IPS-11a (cell line): ENCODE measurements around the gene PTPN14.

Experiments
- H3K4me3 ChIP-seq: one replicate; pipeline ENCODE4 v1.5.1; 2013; ENCODE audit warnings: low read depth, low read length, control low read depth

The PTPN14 gene

DNA sequence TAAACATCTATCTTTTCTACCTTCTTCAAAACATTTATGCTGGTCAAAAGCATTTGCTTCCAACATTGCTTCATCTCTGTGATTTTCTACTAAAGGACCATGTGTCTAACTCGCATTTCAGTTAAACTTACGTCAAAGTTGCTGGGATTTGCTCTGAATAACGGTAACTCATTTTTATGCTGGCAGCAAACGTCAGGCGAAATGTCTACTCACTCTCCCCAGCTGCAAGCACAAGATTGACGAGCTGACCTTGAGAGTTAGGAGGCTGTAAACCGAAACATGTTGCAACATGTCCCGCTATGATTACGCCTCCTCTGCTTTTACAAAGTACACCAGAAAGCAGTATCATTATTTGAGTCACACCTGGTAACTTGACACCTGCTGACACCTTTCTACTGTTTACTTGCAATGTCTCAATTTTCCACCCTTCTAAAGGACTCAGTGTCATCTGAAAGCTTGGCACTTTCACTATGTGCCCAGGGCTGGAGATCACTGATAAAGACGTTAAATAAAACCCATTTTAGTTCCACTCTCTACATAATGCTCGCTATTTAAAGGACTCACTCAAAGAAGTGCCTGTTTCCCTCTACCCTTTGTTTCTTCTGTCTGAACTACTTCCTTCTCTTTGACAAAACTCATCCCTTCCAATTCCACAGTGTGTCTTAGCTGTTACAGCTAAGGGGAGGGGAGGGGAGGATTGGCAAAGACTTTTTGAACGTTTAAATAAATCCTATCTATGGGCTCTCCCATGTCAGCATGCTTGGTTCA lies 111.9 kb downstream of the PTPN14 start:
- H3K4me3 ChIP-seq, result no peak overlapping the region

DNA sequence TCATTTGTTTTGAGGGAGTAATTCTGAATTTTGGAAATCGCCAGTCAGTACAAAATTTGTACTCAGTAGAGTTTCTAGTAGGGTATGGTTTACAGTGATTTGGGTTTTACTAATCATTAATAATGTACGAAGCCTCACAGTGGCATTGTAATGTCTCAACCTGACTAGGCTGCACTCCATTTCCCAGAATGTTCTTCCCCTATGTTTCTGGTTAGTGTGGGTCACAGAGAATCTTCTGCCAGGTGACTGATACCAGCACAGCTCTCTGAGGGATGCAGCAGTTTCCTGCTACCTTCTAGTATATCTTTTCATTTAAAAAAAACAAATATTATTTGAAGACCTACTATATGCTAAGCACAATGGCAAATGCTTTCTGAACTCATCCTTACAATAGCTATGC lies 112.9 kb downstream of the PTPN14 start:
- H3K4me3 ChIP-seq, result no peak overlapping the region

DNA sequence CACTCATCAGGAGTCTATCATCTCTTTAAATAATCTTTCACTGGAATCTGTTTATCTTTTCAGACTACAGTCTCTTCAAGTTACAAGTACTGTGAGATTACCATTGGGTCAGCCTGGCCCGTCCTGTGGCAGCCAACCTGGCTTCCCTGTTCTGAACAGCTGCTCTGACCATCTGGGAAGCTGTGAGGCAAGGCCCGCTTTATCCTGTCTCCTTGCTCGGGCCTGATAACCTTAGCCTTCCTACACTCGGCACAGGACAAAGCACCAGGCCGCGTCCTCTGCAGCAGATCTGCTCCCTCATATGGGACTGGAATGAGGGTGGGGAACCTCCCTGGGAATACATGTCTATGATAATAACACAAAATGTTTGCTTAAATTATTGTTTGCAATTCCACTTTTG lies 113.3 kb downstream of the PTPN14 start:
- H3K4me3 ChIP-seq, result no peak overlapping the region

DNA sequence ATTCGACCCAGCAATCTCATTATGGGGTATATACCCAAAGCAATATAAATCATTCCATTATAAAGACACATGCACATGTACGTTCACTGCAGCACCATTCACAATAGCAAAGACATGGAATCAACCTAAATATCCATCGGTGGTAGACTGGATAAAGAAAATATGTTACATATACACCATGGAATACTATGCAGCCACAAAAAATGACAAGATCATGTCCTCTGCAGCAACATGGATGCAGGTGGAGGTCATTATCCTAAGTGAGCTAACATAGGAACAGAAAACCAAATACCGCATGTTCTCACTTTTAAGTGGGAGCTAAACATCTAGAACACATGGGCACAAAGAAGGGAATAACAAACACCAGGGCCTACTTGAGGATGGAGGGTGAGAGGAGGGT lies 115.5 kb downstream of the PTPN14 start:
- H3K4me3 ChIP-seq, result no peak overlapping the region

DNA sequence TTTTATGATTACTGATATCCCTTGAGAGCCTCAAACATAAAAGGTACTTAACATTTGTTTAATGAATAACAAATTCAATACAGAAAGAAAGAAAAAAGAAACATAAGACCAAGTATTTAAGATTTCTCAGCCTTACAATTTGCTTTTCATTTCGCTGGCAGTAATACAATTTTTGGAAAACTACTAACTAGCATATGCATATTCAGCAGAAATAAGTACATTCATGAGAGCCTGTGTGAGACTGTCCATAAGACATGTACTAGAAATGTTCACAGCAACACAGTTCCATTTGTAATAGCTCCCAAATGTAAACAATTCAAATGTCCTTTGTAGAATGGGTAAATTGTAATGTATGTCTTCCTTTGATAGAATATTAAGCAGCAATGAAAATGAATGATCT lies 119.2 kb downstream of the PTPN14 start:
- no peak overlapping the region for H3K4me3 ChIP-seq

DNA sequence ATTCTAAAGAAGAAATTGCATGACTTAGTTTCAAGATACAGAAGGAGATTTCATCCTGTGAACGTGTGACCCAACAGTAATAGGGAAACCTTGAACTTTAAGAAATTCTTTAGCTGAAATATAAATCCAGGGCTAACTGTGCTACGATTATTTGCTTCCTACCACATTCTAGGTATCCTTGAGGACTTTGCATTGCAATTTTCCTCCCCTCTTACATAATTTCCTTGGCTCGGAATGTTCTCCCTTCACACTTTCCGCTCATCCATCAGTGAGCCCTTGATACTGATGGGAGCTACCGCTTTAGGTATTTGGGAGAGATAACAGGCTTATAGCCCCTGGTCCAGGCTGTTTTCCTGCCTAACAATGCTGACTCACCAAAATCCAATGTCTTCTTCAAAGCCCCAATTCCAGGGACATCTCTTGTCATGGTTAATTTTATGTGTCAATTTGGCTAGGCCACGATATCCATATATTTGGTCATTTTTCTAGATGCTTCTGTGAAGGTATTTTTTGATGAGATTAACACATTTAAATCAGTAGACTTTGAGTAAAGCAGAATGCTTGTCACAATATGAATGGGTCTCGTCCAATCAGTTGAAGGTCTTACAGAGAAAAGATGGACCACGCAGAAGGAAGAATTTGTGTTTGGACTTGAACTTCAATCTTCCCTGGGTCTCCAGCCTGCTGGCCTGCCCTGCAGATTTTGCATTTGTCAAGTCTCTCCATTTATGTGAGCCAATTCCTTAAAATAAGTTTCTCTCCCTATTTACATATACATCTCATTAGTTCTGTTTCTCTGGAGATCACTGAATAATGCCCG lies 121.2 kb downstream of the PTPN14 start:
- H3K4me3 ChIP-seq, result no peak overlapping the region

DNA sequence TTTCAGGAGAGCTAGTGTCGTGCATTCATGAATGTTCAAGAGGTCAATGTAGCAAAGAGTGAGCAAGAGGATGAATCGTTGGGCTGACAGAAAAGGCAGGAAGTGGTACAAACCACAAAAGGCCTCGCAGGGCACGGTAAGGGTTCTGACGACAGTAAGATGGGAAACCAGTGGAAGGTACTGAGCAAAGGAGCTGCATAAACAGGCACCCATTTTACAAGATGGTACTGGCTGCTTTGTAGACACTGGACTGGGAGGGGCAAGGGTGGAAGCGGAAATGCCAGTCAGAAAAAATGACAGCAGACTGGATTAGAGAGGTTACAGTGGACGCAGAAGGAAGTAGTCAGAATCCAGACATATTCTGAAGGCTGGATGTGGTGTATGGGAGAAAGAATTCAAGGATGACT lies 123.5 kb downstream of the PTPN14 start:
- no peak overlapping the region for H3K4me3 ChIP-seq

DNA sequence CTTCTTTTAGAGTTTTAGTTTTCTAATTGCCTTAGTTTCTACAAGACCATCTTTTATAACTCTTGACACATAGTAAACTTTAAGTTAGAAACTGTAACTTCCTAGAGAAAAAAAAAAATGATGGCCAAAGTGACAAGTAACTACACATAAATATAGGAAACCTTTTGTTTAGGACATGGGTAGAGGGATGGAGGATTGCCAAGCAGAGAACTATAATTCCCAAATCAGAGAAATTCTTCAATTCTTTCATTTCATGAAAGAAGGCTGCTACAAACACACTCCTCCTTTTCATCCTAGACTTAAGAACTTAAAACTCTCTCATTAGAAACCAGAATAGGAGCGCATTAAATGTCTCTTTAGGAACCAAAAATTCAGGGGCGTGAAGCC lies 125.0 kb downstream of the PTPN14 start:
- no peak overlapping the region for H3K4me3 ChIP-seq

DNA sequence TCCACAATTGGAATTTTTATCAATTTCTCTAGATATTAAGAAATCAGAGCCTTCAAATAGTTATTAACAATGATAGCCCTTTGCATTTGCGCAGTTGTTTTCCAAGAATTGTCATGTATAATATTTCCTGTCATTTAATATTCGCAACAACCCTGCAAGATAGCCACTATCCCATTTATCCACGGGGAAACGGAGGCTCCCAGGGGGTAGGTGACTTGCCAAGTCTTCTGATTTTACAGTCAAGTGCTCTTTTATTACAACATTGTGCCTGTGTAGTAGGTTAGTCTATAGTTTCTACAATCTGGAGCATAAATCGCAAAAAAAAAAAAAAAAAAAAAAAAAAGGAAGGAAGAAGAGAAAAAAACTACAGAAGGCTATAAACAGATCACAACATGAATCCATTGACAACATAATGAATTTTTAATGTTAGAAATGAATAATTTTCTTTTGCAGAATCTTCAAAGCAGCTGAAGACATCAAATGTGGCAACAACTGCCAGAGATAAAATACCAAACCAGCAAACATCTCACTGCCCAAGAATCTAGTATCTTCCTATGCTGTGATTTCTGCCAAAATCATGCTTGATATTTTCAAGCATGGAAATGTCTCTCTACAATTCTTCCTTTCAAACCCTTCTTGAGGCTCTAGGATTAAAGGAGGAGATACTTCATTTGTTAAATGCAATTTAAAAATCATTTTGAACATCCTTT lies 125.5 kb downstream of the PTPN14 start:
- no peak overlapping the region for H3K4me3 ChIP-seq

DNA sequence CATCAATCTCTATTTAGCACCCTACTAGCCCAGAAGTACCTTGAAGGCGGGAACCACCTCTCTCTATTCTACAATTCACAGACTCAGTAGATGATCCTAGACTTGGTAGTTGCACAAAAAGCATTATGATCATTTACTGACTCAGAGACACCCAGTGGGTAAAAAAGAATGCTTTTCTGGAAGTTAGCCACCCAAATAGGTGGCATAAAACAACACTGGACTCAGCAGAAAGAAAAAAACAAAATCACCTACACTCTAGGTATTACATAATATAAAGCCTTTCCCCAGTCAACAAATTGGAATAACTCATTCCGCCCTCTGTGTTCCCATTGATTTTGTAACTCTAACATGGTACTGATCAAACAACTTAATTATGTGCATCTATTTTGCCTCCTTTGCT lies 126.3 kb downstream of the PTPN14 start:
- H3K4me3 ChIP-seq, result no peak overlapping the region

DNA sequence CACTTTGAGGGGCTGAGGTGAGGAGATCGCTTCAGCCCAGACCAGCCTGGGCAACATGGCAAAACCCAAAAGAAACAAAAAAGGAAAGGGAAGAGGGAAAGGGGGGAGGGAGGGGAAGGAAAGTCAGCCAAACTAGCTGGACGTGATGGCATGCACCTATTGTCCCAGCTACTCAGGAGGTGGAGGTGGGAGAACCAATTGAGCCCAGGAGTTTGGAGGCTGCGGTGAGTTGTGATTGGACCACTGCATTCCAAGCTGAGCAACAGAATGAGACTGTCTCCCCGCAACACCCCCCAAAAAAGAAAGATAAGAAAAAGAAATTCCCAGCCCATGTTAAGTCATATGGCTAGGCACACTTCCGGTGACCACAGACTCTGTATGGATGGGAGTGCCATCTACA lies 128.4 kb downstream of the PTPN14 start:
- H3K4me3 ChIP-seq, result no peak overlapping the region

DNA sequence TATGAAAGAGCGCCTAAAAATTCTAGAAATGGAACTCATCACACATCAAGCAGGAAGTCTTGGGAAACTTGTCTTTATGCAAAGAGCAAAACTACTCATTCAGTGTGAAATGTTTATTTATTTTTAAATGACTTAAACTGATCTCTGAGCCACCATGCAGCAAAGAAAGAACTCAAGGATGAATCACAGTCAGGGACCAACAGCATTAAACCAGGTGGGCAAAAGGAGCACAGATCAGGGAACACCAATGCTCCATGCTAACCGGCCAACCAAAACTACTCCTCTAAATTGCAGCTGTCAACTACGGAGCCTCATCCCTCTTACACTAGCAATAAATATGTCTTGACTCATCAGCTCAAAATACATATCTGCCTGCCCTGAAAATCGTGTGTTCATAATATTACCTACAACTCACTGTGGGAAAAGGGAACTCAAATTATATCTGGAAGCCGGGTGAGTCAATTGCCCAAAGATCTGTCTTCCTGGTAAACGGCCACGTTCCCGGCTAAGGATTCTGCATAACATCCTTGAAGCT lies 129.2 kb downstream of the PTPN14 start:
- no peak overlapping the region for H3K4me3 ChIP-seq

DNA sequence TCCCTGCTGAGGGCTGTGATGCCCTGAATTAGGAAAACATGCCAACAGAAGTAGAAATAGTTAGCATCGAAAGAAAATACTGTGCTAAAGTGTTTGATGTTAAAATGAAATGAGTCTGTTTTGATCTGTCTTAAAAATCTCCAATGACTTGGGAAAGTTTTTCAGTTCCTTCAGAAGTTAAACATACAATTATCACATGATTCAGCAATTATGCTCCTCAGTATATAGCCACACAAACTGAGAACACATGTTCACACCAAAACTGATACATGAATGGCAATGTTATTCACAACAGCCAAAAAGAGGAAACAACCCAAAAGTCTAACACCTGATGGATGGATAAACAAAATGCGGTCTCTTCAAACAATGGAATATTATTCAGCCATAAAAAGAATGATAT lies 130.6 kb downstream of the PTPN14 start:
- H3K4me3 ChIP-seq, result no peak overlapping the region

DNA sequence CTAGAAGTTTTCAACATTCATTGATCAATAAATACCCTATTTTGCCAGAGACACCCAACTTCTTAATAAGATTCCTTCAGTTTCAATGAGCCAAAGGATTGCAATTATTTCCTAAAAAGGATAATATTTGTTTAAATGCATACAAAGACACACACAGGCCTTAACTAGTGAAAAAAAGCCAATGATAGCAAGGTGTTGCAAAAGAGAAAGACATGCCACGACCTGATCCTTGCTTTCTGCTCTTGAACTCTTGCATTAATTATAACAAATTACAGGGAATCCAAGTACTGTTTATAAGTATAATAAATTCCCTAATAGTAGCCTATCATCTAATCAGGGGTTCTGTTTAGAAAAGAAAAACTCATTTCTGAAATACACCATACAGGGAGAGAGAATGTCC lies 131.1 kb downstream of the PTPN14 start:
- H3K4me3 ChIP-seq, result no peak overlapping the region

DNA sequence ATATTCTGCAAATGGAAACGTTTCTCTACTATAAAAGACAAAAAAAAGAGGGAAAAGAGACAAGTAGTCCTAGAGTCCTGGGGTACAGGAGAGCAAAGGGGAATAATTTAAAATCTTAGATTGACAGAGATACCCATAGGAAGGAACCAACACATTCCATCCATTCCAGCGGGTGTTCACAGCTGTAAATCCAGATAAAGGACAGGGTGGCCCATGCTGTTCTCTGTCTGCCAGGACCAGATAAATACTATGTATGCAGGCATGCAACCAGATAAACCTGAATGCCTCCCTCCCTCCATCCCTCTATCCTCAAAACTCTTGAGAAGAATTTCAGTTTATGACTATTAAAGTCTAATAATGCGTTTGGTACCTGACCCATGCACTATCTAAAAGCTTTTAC lies 131.8 kb downstream of the PTPN14 start:
- H3K4me3 ChIP-seq, result no peak overlapping the region

DNA sequence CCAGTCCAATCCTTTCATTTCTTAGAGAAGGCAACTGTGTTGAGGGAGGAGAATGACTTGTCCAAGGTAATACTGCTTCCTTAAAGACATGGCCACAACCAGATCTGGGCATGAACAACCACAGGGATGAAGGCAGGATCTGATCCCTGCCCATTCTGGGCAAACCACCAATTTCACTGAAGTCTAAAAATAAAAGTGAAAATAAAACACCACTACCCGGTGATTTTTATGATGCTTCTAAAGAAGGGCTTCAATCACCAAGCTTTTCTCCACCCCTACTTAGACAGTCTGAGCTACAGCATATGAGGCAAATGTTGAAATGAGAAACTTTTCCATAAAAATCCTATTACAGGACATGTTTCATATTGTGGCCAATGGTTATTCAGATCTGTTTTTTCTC lies 133.0 kb downstream of the PTPN14 start:
- H3K4me3 ChIP-seq, result no peak overlapping the region

DNA sequence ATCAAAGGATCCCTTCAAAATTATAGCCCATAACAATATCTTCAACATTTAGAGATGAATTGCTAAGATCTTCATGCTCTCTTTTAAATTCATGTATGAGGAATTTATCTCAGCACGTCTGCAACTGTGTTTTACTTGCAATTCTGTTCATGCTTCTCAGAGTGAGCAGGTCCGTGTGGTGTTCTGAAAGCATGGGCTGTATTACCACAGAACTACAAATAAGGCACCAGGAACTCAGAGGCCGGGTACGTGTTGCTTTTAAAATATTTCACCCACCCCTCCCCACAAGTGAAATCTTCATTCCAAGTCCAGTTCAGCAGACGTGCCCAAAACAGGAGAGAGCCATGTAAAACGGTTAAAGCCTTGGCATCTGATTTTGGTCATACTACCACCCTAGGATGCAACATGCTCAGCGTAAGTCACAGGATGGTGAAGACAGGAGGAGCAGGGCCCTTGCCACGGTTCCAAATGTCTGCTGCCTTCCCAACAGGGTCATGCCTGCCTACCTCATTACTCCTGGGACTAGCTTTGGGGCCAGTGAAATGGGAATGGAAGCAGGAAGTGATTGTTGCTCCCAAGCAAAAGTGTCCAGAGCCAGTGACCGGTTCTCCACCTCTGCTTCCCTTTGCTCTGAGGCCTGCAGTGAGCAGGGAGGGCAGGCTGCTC lies 133.7 kb downstream of the PTPN14 start:
- H3K4me3 ChIP-seq, result no peak overlapping the region

DNA sequence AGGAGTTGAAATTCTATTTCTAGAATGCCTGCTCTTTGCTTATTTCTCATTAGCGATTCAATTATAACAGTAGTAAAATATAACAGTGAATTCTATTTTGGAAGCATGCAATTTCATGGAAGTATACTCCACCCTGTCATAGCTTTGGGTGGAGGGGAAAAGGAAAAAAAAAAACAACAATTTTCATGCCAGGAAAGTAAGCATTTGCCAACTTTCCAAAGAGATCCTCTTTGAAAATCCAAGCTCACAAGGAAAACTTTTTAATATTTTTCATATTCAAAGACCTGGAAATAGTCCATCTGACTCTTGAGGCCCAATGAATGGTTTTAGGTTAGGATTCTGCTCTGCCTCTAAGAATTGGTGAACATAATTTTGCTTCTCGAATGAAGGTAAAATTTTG lies 134.5 kb downstream of the PTPN14 start:
- H3K4me3 ChIP-seq, result no peak overlapping the region

DNA sequence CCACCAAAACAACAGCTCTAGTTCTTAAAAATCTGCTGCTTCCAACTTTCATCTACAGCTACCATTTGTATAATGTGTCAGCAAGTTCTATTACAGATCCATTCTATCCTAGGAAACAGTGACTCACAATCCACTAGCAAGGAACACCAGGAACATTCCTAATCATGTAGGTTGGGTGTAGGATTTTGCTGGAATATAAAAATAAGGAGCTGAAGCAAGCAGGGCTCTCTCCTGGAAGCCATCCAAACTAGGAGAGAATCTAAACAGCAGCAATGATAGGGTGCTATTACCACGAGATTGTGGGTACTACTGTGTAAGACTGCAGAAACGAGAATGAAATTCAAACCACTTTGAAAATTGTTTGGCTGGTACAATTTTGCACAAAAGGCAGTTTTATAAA lies 135.0 kb downstream of the PTPN14 start:
- H3K4me3 ChIP-seq, result no peak overlapping the region

DNA sequence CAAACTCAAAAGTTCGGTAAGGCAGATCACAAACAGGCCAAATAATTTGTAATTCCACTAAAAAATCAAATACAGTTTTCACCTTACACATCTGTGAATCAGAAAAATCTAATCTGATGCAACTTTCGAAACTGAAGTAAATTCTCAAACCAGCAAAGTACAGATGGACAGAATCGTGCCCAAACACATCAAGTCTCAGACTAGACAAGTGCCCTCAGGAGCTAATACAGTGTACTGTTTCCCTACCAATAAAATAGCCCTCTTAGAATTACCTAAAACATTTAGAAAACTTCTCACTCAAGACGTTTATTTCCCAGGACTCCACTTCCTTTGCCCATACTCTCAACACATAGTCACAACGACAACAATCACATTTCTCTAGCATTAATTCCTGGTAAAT lies 136.3 kb downstream of the PTPN14 start:
- H3K4me3 ChIP-seq, result no peak overlapping the region

DNA sequence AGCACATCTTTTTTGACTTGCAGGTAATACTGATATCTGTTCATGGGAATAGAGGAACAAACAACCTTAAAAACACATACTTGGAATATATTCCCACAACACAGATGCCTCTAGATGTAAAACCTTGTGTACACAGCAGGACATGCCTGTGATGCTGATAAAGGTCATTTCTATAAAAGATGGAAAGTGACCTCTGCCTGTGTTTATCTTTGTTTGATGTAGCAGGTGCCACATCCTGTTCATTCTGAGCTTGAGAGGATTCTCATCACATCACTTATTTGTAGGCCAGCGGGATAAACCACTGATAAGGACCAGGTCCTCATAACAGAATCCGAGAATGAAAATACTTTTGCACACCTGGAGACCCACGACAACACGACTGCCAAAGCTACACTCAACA lies 136.7 kb downstream of the PTPN14 start:
- H3K4me3 ChIP-seq, result no peak overlapping the region
